HCT116 (cell line): ENCODE data around the gene ADGRB3. TPM values are rescaled to one million over a fixed set of nuclear protein-coding genes. Genes with fewer than 3 reads are reported as not detected.

Experiments
- ATAC-seq: fragments of 200-7000 bp; cut with Tn5 transposase; 2 replicates; pipeline ENCODE4 v1.9.1; 2020; ENCODE audit warnings: mild to moderate bottlenecking, moderate library complexity
- BruUV-seq: library from RNA; stranded (reverse); fragments of 400-500 nt; replicated peaks from 2 replicates; lab custom pipeline; 2021; lab: Mats Ljungman, UMichigan
- CTCF ChIA-PET: fragments of 300-600 bp; sonication (Branson Sonifier 250); formaldehyde crosslinking; loops from one replicate; lab custom pipeline; 2021; ENCODE audit warnings: antibody characterized with exemption; lab: Charles Lee
- POLR2A ChIA-PET: fragments of 300-600, 350-600 bp; sonication (Branson Sonifier 250); formaldehyde crosslinking; loops from one replicate; lab custom pipeline; 2021; ENCODE audit warnings: antibody characterized with exemption; lab: Charles Lee
- RAD21 ChIA-PET, 2 experiments: fragments of 300-600 bp; sonication (Branson Sonifier 250); formaldehyde crosslinking; loops; one replicate each; lab custom pipeline; 2023; ENCODE audit warnings: low total read pairs in 2 of 2; ENCODE audit not compliant: uncharacterized antibody in 2 of 2, unreplicated experiment in 2 of 2, low non-redundant PET in 1 of 2; lab: Charles Lee
- DNase-seq: peaks from one replicate; pipeline ENCODE4 v3.0.0-alpha.2; 2010; ENCODE audit warnings: low read depth, low spot score
- H2AFZ ChIP-seq: fragments of 200-600 bp; shearing (Covaris generic), sonication (generic); 2 replicates; pipeline ENCODE4 v1.6.1; 2017; ENCODE audit warnings: low read depth, mixed run types, mixed read lengths, antibody characterized with exemption, low read length; ENCODE audit not compliant: poor library complexity, severe bottlenecking
- H3K27ac ChIP-seq: 2 replicates; pipeline ENCODE4 v1.5.1; 2012; ENCODE audit warnings: low read depth, low read length
- H3K27me3 ChIP-seq: fragments of 200-600 bp; sonication (generic); 2 replicates; pipeline ENCODE4 v1.6.1; 2016; ENCODE audit warnings: mixed run types, low read length, mixed read lengths; ENCODE audit not compliant: insufficient read depth
- H3K36me3 ChIP-seq, 2 experiments: fragments of 200-500 bp in 1 of 2; fragments of 200-600 bp in 1 of 2; sonication (Bioruptor generic) in 1 of 2; sonication (generic) in 1 of 2; 2 replicates each; pipeline versions ENCODE4 v1.5.1 to v1.6.1; 2014 to 2016; ENCODE audit warnings: low read length in 2 of 2, inconsistent platforms in 1 of 2, mixed read lengths in 1 of 2, mixed run types in 1 of 2; ENCODE audit not compliant: insufficient read depth in 2 of 2, control insufficient read depth in 1 of 2
- H3K4me1 ChIP-seq, 2 experiments: fragments of 200-600 bp in 1 of 2; sonication (generic) in 1 of 2; 2 replicates each; pipeline versions ENCODE4 v1.5.1 to v1.6.1; 2012 to 2017; ENCODE audit warnings: low read length in 2 of 2, inconsistent platforms in 1 of 2, mild to moderate bottlenecking in 1 of 2, mixed read lengths in 1 of 2, mixed run types in 1 of 2, moderate library complexity in 1 of 2; ENCODE audit not compliant: insufficient read depth in 2 of 2, control insufficient read depth in 1 of 2
- H3K4me2 ChIP-seq: fragments of 200-600 bp; sonication (generic); 2 replicates; pipeline ENCODE4 v1.6.1; 2017; ENCODE audit warnings: mixed run types, low read length, mixed read lengths
- H3K4me3 ChIP-seq, 2 experiments: fragments of 200-600 bp in 1 of 2; sonication (generic) in 1 of 2; replicated peaks in 1 of 2; 2 replicates each; pipeline ENCODE4 v1.5.1; 2011 to 2016; ENCODE audit warnings: low read length in 2 of 2, control low read depth in 1 of 2, low read depth in 1 of 2, mild to moderate bottlenecking in 1 of 2, mixed read lengths in 1 of 2, mixed run types in 1 of 2
- H3K79me2 ChIP-seq: fragments of 200-600 bp; sonication (generic); 2 replicates; pipeline ENCODE4 v1.6.1; 2017; ENCODE audit warnings: mild to moderate bottlenecking, mixed run types, low read length, moderate library complexity, mixed read lengths; ENCODE audit not compliant: insufficient read depth
- H3K9ac ChIP-seq: fragments of 200-600 bp; sonication (generic); 2 replicates; pipeline ENCODE4 v1.6.1; 2016; ENCODE audit warnings: low read length, mixed read lengths
- H3K9me2 ChIP-seq: fragments of 200-600 bp; sonication (generic), shearing (Covaris generic); 2 replicates; pipeline ENCODE4 v1.6.1; 2017; ENCODE audit warnings: mixed run types, mild to moderate bottlenecking, moderate library complexity; ENCODE audit not compliant: insufficient read depth
- H3K9me3 ChIP-seq, 2 experiments: fragments of 200-500 bp in 1 of 2; fragments of 200-600 bp in 1 of 2; sonication (Bioruptor generic) in 1 of 2; sonication (generic) in 1 of 2; 2 replicates each; pipeline ENCODE4 v1.6.1; 2014 to 2017; ENCODE audit warnings: low read length in 2 of 2, mixed read lengths in 2 of 2, inconsistent platforms in 1 of 2, low read depth in 1 of 2, mild to moderate bottlenecking in 1 of 2, mixed run types in 1 of 2, moderate library complexity in 1 of 2; ENCODE audit not compliant: control insufficient read depth in 1 of 2, insufficient read depth in 1 of 2
- H4K20me1 ChIP-seq: fragments of 200-600 bp; sonication (generic), shearing (Covaris generic); 2 replicates; pipeline ENCODE4 v1.6.1; 2017; ENCODE audit warnings: mixed run types, mild to moderate bottlenecking, moderate library complexity; ENCODE audit not compliant: insufficient read depth
- CEBPB ChIP-seq: IDR thresholded peaks from 2 replicates; pipeline ENCODE4 v1.6.1; 2012; ENCODE audit warnings: low read depth
- EGR1 ChIP-seq: IDR thresholded peaks from 2 replicates; pipeline ENCODE4 v1.6.1; 2012; ENCODE audit warnings: low read depth
- EZH2phosphoT487 ChIP-seq: fragments of 200-600 bp; IDR thresholded peaks from 2 replicates; pipeline ENCODE4 v1.6.1; 2018; ENCODE audit warnings: antibody characterized with exemption, borderline replicate concordance
- JUND ChIP-seq: IDR thresholded peaks from 2 replicates; pipeline ENCODE4 v1.6.1; 2012
- POLR2AphosphoS5 ChIP-seq: IDR thresholded peaks from 2 replicates; pipeline ENCODE4 v1.6.1; 2011; ENCODE audit warnings: mild to moderate bottlenecking, low read depth, low read length, moderate library complexity
- REST ChIP-seq: IDR thresholded peaks from 2 replicates; pipeline ENCODE4 v1.6.1; 2012; ENCODE audit warnings: low read depth
- ZFX ChIP-seq: fragments of 450-650 bp; IDR thresholded peaks from 2 replicates; pipeline ENCODE4 v1.6.1; 2017
- intact Hi-C: fragments of 100-400 bp; cut with micrococcal nuclease; formaldehyde crosslinking; loops from 2 replicates; pipeline ENCODE4 v1.10.0; 2022
- total RNA-seq: library from RNA; stranded (reverse); gene quantifications from one replicate; pipeline ENCODE4 v1.2.1, GENCODE V29; 2021; ENCODE audit not compliant: unreplicated experiment

The ADGRB3 gene
- total RNA-seq, 1 experiment from 2014 or later = not detected

- no peak for TF ChIP-seq REST
- TF ChIP-seq, all 23 proteins: peak for 0
Observed at GRCh38 chr6:69138893-69139494, 503.9 kb downstream of the ADGRB3 start (continued).

- H2AFZ ChIP-seq = no peak overlapping the region
- H3K9me3 ChIP-seq = peaks cover 9 to 10% of the 10 kb centered on the region in 2 experiments; a peak in 2 of 4 replicates
- ChIA-PET CTCF (no interaction called here), RAD21 (no interaction called here), POLR2A (no interaction called here)
- no peak overlapping the region for H3K9ac ChIP-seq
- H3K4me2 ChIP-seq = no peak overlapping the region
- H3K27ac ChIP-seq = no peak overlapping the region
- no peaks in the 10 kb centered on the region for H3K9me2 ChIP-seq
- DNase-seq = no peak
- no peaks in the 10 kb centered on the region for H4K20me1 ChIP-seq
- no TSS peak for BruUV-seq
- no peak overlapping the region for H3K4me3 ChIP-seq
- H3K36me3 ChIP-seq = no peaks in the 10 kb centered on the region
- TF ChIP-seq EZH2phosphoT487 = no peak
- no peak for TF ChIP-seq ZFX
- no peak for TF ChIP-seq JUND
- TF ChIP-seq CEBPB = no peak
- no peak for TF ChIP-seq EGR1
- no peak for TF ChIP-seq POLR2AphosphoS5
- TF ChIP-seq, all 23 proteins: peak for 0
- intact Hi-C loops = no loop called here
- Histone ChIP-seq H3K27me3 (no peaks in the 10 kb centered on the region), H3K79me2 (no peaks in the 10 kb centered on the region), H3K4me1 (no peaks in the 10 kb centered on the region)
- ATAC-seq = no peak
Observed at GRCh38 chr6:69145062-69145461, 510.0 kb downstream of the ADGRB3 start.
